NCI-H69 (cell line): Measurements from ENCODE around the gene CRTAP.
A peak's percentile ranks its signal among the peaks of the same experiment; 100 is the strongest.
"Not testable (repeated sequence)": the region's sequence is repeated elsewhere in the genome, so short reads cannot be mapped to it uniquely, and the experiment has no call there.

Source experiments
- DNase-seq: peaks from one replicate; lab custom pipeline; 2025; lab: John Stamatoyannopoulos, UW

CRTAP gene

GRCh38 chr3:33141006-33141405, 27.2 kb downstream of the CRTAP start:
- DNase-seq: no peak

DNA sequence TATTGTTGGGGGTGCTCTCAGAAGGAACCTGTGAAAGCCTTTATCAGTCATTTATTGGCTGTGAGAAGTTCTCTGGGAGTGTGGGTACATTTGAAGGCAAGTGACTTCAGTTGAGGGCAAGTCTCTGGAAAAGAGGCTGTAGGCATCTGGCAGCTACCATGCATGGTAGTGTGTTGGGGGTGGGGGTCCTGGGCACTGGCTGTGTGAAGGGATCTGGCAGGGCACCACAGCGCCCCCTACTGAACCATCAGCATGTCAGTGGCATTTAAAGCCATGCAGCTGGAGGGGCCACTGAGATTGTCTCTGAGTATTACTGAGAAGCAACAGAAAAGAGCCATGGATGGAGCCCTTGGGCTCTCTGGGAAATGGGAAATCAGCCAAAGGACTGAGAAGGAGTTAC, 30.6 kb downstream of the CRTAP start:
- peak; percentile 15 for DNase-seq

DNA sequence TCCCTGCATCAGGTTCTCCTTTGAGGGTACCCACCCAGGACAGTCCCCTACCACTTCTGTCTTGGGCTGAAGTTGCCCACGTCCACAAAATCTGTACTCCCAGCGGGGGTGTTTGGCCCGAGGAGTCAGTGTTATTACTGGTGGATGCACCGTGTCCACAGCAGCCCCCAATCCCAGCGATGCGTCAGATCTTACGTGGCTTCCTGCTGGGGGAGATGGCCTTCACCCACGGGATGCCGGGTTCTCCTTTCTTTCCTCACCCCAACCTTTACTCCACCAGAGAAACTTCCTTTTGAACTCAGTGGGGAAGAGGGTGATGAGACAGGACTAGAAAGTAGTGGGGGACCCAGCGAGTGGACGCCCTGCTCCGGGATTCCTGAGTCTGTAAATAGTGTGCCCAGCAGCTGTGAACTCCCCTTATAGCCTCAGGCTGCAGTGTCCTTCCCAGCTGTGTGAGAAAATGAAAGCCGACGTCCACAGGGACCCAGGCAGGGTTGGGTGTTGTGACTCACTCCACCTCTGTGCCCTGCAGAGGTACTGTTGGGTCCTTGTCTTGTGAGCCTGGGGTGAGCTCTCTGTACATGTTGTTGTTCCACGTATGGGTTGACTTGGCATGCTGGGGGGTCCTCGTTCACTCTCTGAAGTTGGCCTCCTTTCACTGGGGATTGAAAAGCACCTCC, 31.5 kb downstream of the CRTAP start:
- no peak for DNase-seq

GRCh38 chr3:33145901-33146580, 32.2 kb downstream of the CRTAP start:
- no peak for DNase-seq

DNA sequence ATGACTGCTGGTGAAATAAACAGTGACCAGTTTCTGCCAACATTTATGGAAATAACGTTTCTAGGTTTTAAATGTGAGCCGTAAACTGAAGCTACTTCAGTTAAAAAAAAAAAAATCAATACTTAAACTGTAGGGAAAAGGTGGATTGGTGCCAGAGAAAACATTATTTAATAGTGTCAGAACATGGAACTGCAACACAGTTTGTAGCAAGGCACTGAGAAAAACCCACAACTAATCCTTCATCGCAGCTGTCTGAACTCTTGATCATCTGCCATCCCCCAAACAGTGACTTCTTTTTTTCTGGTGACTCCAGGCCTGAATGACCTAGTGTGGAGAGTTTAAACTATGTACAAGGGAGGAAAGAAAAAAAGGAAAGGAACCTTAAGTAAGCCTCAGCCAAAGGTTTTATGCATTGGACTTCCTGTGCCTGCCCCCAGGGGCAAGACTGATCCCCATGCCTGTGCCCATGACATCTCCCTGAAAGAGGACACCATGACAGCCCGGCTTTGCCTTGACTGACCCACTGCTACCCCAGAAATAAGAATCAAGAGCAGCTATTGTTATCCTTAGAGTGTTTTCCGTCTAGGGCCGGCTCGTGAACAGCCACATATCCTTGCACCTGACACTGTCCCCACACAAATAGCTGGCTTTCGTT, 33.1 kb downstream of the CRTAP start:
- DNase-seq: no peak

- no peak for DNase-seq
Observed at GRCh38 chr3:33149342-33149741, 35.5 kb downstream of the CRTAP start.

DNA sequence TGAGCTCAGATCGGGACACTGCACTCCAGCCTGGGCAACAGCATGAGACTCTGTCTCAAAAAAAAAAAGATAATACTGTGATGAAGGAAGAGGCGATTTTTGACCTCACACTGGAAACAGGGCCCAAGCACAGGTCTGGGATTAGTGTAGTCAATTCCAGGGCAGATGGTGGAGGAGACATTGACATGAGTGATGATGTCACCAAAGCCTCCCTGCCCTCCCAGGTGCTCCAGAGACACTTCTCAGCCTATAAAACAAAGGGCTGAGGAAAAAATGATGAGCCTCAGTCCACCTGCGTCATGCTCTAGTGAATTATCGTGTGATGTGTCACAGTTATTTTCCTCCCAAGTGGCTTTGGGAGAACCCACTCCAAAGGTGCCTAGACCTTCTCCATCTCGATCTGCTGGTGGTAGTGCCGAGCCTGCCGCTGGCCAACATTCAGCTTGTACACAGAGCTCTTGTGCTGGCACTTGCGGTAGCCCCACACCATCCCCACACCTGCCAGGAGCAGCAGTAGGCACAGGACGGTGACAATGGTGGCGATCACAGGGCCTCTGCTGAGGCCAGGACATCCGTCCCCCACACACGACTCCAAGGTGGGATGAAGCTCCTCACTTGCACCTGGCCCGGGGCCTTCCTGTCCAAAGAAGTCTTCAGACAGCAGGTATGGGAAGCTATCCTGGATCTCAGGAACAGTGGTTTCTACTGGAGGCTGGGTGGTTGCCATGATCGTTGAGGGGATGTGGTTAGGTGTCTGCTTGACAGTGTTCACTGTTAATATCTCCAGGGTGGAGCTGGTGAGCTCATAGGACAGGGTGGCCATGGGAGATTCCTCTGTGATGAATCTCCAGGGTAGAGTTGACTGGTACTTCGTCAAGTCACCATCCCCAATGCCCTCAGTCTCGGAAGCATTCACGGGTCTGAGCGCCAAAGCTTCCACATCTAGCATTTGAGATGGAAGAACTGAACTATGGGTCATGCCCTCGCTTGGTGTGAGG, 38.8 kb downstream of the CRTAP start:
- DNase-seq: no peak

- DNase-seq: no peak
Observed at GRCh38 chr3:33153782-33154181, 40.0 kb downstream of the CRTAP start.

- no peak for DNase-seq
Observed at GRCh38 chr3:33155301-33155700, 41.5 kb downstream of the CRTAP start.

- DNase-seq: no peak
Observed at GRCh38 chr3:33159234-33159633, 45.4 kb downstream of the CRTAP start.

- DNase-seq: no peak
Observed at GRCh38 chr3:33159981-33160380, 46.2 kb downstream of the CRTAP start.

DNA sequence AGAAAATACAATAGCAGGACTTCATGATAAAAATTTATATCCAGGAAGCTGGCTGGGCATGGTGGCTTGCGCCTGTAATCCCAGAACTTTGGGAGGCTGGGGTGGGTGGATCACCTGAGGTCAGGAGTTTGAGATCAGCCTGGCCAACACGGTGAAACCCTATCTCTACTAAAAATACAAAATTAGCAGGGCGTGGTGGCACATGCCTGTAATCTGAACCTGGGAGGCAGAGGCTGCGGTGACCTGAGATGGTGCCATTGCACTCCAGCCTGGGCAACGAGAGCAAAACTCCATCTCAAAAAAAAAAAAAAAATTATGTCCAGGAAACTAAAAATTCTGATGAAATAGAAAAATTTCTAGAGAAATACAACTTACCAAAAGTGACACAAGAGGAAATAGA, 48.8 kb downstream of the CRTAP start:
- DNase-seq: not testable (repeated sequence)

GRCh38 chr3:33165372-33165771, 51.6 kb downstream of the CRTAP start:
- DNase-seq: no peak

DNA sequence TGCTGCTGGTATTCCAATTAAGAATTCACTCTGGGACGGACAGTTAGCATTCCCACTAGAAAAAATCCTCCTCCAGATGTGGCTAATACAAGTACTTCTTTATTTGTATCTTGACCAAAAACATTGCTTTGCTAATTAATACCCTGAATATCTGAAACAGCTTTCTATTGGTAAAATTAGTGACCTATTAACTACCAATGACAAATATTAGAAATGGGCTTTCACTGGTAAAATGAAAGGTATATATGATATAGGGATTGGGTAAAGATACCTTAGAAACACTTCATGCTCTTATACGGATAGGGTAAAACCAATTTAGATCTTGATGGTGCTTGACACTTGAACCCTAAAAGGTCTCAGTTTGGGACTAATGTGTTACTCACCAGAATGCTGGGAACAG, 52.3 kb downstream of the CRTAP start:
- no peak for DNase-seq

DNA sequence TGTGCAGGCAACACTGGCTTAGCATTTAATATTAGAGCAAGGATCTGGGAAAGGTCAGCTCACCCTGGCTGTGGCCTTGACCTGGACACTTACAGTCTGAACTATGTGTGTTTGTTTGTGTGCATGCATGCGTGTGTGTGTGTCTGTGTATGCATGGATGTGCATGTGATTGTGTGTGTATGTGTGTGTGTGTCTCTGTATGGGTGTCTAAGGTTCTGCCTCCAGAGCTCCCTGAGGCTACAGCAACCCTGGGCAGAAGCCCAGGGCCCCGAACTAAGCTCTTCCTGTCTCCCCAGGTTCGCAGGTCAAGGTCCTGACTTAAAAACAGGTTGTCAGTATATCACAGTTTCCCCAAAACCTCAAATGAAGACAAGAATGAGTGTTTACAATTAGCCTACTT, 53.5 kb downstream of the CRTAP start:
- no peak for DNase-seq

DNA sequence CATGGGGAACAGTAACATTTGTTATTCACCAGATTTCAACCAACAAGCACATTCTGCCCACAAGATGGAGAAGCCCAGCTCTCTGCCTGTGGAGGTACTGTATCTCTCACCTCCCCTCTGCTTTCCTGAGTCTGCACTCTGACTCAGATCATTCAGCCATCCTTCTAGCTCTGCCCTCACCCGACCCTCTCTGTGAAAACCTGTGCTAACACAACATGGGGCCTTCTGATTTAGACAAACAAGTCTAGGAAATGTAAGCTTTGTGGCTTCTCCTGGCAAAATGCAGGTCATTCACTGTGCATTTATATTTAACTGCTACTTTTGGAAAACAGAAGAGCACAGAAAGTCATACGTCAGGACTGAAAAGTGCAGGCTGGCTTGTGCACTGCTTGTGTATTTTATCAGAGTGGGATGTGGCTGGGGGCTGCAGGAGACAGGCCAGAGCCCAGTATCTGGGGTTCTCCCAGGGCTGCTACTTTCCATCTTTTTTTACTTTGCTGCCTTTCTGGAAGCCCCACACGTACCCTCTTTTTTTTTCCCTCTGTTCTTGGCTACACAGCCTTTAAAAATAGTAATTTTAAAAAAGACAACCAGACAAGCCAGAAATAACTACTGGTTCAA, 54.0 kb downstream of the CRTAP start:
- no peak for DNase-seq

- DNase-seq: no peak
Observed at GRCh38 chr3:33170531-33170930, 56.7 kb downstream of the CRTAP start.

GRCh38 chr3:33171580-33171979, 57.8 kb downstream of the CRTAP start:
- no peak for DNase-seq

GRCh38 chr3:33173103-33173502, 59.3 kb downstream of the CRTAP start:
- no peak for DNase-seq

GRCh38 chr3:33173672-33174071, 59.9 kb downstream of the CRTAP start:
- no peak for DNase-seq

DNA sequence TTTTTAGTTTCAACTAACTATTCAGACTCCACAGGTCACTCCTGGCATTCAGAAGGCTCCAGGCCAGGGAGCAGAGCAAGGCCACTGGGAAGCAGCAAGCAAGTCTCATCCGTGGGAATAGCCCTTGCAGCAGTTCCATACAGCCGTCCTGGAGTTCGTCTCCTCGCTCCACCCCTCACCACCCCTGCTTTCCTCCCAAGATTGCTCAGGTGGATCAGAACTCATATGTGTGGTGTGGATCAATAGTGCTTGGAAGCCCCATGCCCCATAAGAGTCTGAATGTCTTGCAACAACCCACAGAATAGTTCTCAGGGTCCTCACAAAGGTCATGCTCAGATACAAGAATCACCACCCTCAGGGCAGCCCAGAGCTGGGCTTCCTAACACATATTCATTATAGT, 60.3 kb downstream of the CRTAP start:
- DNase-seq: no peak
